Activated CD8-positive, alpha-beta memory T cell treated with anti-CD3 and anti-CD28 coated beads for 36 hours (primary cell): ENCODE data around the gene ITGAD. TPM values are rescaled to one million over a fixed set of nuclear protein-coding genes. Genes with fewer than 3 reads are reported as not detected.
"Not testable (repeated sequence)": the region's sequence is repeated elsewhere in the genome, so short reads cannot be mapped to it uniquely, and the experiment has no call there.

Experiments used
- CTCF ChIA-PET: fragments of 350-600 bp; sonication (Branson Sonifier 250); formaldehyde crosslinking; loops from one replicate; lab custom pipeline; 2021; ENCODE audit warnings: antibody characterized with exemption; lab: Charles Lee
- POLR2A ChIA-PET: fragments of 350-600 bp; sonication (Branson Sonifier 250); formaldehyde crosslinking; loops from one replicate; lab custom pipeline; 2021; ENCODE audit warnings: antibody characterized with exemption; lab: Charles Lee
- total RNA-seq, 2 experiments: library from RNA; stranded (reverse); gene quantifications; one replicate each; pipeline ENCODE4 v1.2.3, GENCODE V29; 2021

The ITGAD gene
- total RNA-seq, 2 experiments from 2014 or later = not detected

GRCh38 chr16:31417916-31418315, 24.8 kb downstream of the ITGAD start:
- POLR2A ChIA-PET = no interaction called here
- CTCF ChIA-PET = no interaction called here

- ChIA-PET POLR2A (interaction anchor here (0.5 to 1.2 kb wide), 3 partner anchors 22 to 240 kb away, joined by 4 to 14 read pairs (median 4); partner anchors contain the start of genes FUS and ZNF843), CTCF (interaction anchor here (0.7 to 1.9 kb wide), 4 partner anchors 9 to 467 kb away, joined by 3 to 6 read pairs (median 4); no protein-coding TSS in a partner anchor)
Observed at GRCh38 chr16:31420037-31420436, 26.9 kb downstream of the ITGAD start.

GRCh38 chr16:31421587-31421986, 28.5 kb downstream of the ITGAD start:
- ChIA-PET CTCF (interaction anchor here (0.6 to 1.9 kb wide), 6 partner anchors 10 to 221 kb away, joined by 3 to 6 read pairs (median 3); partner anchors contain the start of gene ZNF843), POLR2A (interaction anchor here (0.6 to 1.4 kb wide), 3 partner anchors 36 to 242 kb away, joined by 3 to 4 read pairs (median 3); partner anchors contain the start of gene FUS)

GRCh38 chr16:31423241-31423640, 30.1 kb downstream of the ITGAD start:
- ChIA-PET CTCF (no interaction called here), POLR2A (no interaction called here)

- POLR2A ChIA-PET = interaction anchor here (0.5 kb wide), 1 partner anchor 246 kb away, joined by 4 read pairs; no protein-coding TSS in a partner anchor
- CTCF ChIA-PET = no interaction called here
Observed at GRCh38 chr16:31423801-31424200, 30.7 kb downstream of the ITGAD start.

GRCh38 chr16:31427441-31428278, 34.5 kb downstream of the ITGAD start:
- ChIA-PET POLR2A (interaction anchor here (0.6 kb wide), 1 partner anchor 230 kb away, joined by 3 read pairs; no protein-coding TSS in a partner anchor), CTCF (interaction anchor here (2.4 kb wide), 1 partner anchor 16 kb away, joined by 5 read pairs; no protein-coding TSS in a partner anchor)

- POLR2A ChIA-PET = no interaction called here
- CTCF ChIA-PET = interaction anchor here (2.4 kb wide), 1 partner anchor 15 kb away, joined by 5 read pairs; no protein-coding TSS in a partner anchor
Observed at GRCh38 chr16:31428279-31428597, 35.1 kb downstream of the ITGAD start, which contains the start of gene COX6A2. COX6A2 (minus strand) TSS chr16:31428360; CDS start chr16:31428325, 35 bp downstream.

- ChIA-PET CTCF (interaction anchor here (1.5 to 2.4 kb wide), 2 partner anchors 8 to 15 kb away, joined by 5 to 6 read pairs; no protein-coding TSS in a partner anchor), POLR2A (no interaction called here)
Observed at GRCh38 chr16:31428638-31429247, 35.6 kb downstream of the ITGAD start.

- ChIA-PET CTCF (interaction anchor here (1.5 to 2.4 kb wide), 2 partner anchors 9 to 14 kb away, joined by 5 to 6 read pairs; no protein-coding TSS in a partner anchor), POLR2A (no interaction called here)
Observed at GRCh38 chr16:31429314-31429713, 36.2 kb downstream of the ITGAD start.

- POLR2A ChIA-PET = no interaction called here
- CTCF ChIA-PET = interaction anchor here (1.5 to 2.4 kb wide), 2 partner anchors 9 to 14 kb away, joined by 5 to 6 read pairs; no protein-coding TSS in a partner anchor
Observed at GRCh38 chr16:31429796-31430195, 36.7 kb downstream of the ITGAD start.

- CTCF ChIA-PET = interaction anchor here (1.1 to 2.4 kb wide), 3 partner anchors 8 to 22 kb away, joined by 3 to 5 read pairs (median 4); no protein-coding TSS in a partner anchor
- POLR2A ChIA-PET = no interaction called here
Observed at GRCh38 chr16:31430380-31431052, 37.4 kb downstream of the ITGAD start.

- ChIA-PET POLR2A (no interaction called here), CTCF (interaction anchor here (1.2 kb wide), 1 partner anchor 53 kb away, joined by 3 read pairs; no protein-coding TSS in a partner anchor)
Observed at GRCh38 chr16:31435341-31436220, 42.4 kb downstream of the ITGAD start.

GRCh38 chr16:31436221-31437045, 43.3 kb downstream of the ITGAD start:
- ChIA-PET POLR2A (no interaction called here), CTCF (interaction anchor here (0.9 to 1.2 kb wide), 3 partner anchors 54 to 368 kb away, joined by 3 to 4 read pairs (median 3); no protein-coding TSS in a partner anchor)

- ChIA-PET CTCF (no interaction called here), POLR2A (no interaction called here)
Observed at GRCh38 chr16:31438414-31438813, 45.3 kb downstream of the ITGAD start.

GRCh38 chr16:31439023-31439422, 45.9 kb downstream of the ITGAD start:
- POLR2A ChIA-PET, CTCF ChIA-PET: not testable (repeated sequence)

- ChIA-PET POLR2A (no interaction called here), CTCF (interaction anchor here (1.1 to 1.6 kb wide), 3 partner anchors 53 to 497 kb away, joined by 4 to 6 read pairs (median 4); partner anchors contain the start of gene HSD3B7)
Observed at GRCh38 chr16:31439519-31439918, 46.4 kb downstream of the ITGAD start.
